ENCODE measurements around the gene RBM44.
"Not testable (repeated sequence)": the region's sequence is repeated elsewhere in the genome, so short reads cannot be mapped to it uniquely, and the experiment has no call there.

RBM44 gene

GRCh38 chr2:237818066-237818473 is 19.5 kb downstream of the RBM44 start:
- Histone ChIP-seq H3K9me3 (ENCODE audit: control insufficient read depth, insufficient read depth, low read length) (no peaks in the 10 kb centered on the region), H3K27me3 (ENCODE audit: control insufficient read depth, insufficient read depth, low read length) (no peaks in the 10 kb centered on the region; the same call in 1 of the 2 replicates), H3K9ac (ENCODE audit: low read depth, low read length) (no peak overlapping the region), H3K4me3 (ENCODE audit: low read depth, low read length) (no peak overlapping the region), H3K4me1 (ENCODE audit: control insufficient read depth, insufficient read depth, low read length) (no peaks in the 10 kb centered on the region), H3K27ac (ENCODE audit: low read depth, low read length) (no peak overlapping the region), H3K36me3 (ENCODE audit: control insufficient read depth, insufficient read depth, low read length) (no peaks in the 10 kb centered on the region)

GRCh38 chr2:237819231-237819630 is 20.7 kb downstream of the RBM44 start:
- H3K27me3 ChIP-seq (ENCODE audit: control insufficient read depth, insufficient read depth, low read length): no peaks in the 10 kb centered on the region
- H3K9ac ChIP-seq (ENCODE audit: low read depth, low read length): no peak overlapping the region
- H3K36me3 ChIP-seq (ENCODE audit: control insufficient read depth, insufficient read depth, low read length): no peaks in the 10 kb centered on the region
- no peaks in the 10 kb centered on the region for H3K4me1 ChIP-seq (ENCODE audit: control insufficient read depth, insufficient read depth, low read length)
- H3K4me3 ChIP-seq (ENCODE audit: low read depth, low read length): no peak overlapping the region
- H3K9me3 ChIP-seq (ENCODE audit: control insufficient read depth, insufficient read depth, low read length): no peaks in the 10 kb centered on the region
- no peak overlapping the region for H3K27ac ChIP-seq (ENCODE audit: low read depth, low read length)

GRCh38 chr2:237820421-237820820 is 21.8 kb downstream of the RBM44 start:
- Histone ChIP-seq H3K36me3 (ENCODE audit: control insufficient read depth, insufficient read depth, low read length) (no peaks in the 10 kb centered on the region), H3K9ac (ENCODE audit: low read depth, low read length) (no peak overlapping the region), H3K27me3 (ENCODE audit: control insufficient read depth, insufficient read depth, low read length) (no peaks in the 10 kb centered on the region), H3K9me3 (ENCODE audit: control insufficient read depth, insufficient read depth, low read length) (no peaks in the 10 kb centered on the region), H3K4me1 (ENCODE audit: control insufficient read depth, insufficient read depth, low read length) (no peaks in the 10 kb centered on the region), H3K27ac (ENCODE audit: low read depth, low read length) (no peak overlapping the region), H3K4me3 (ENCODE audit: low read depth, low read length) (no peak overlapping the region)

- no peaks in the 10 kb centered on the region for H3K9me3 ChIP-seq (ENCODE audit: control insufficient read depth, insufficient read depth, low read length)
- H3K4me1 ChIP-seq (ENCODE audit: control insufficient read depth, insufficient read depth, low read length): no peaks in the 10 kb centered on the region
- no peaks in the 10 kb centered on the region for H3K36me3 ChIP-seq (ENCODE audit: control insufficient read depth, insufficient read depth, low read length)
- H3K27ac ChIP-seq (ENCODE audit: low read depth, low read length): no peak overlapping the region
- H3K9ac ChIP-seq (ENCODE audit: low read depth, low read length): no peak overlapping the region
- no peaks in the 10 kb centered on the region for H3K27me3 ChIP-seq (ENCODE audit: control insufficient read depth, insufficient read depth, low read length)
- no peak overlapping the region for H3K4me3 ChIP-seq (ENCODE audit: low read depth, low read length)
Measured at GRCh38 chr2:237823544-237823943, 25.0 kb downstream of the RBM44 start.

- Histone ChIP-seq H3K27me3 (ENCODE audit: control insufficient read depth, insufficient read depth, low read length) (no peaks in the 10 kb centered on the region), H3K36me3 (ENCODE audit: control insufficient read depth, insufficient read depth, low read length) (no peaks in the 10 kb centered on the region), H3K9me3 (ENCODE audit: control insufficient read depth, insufficient read depth, low read length) (no peaks in the 10 kb centered on the region), H3K9ac (ENCODE audit: low read depth, low read length) (no peak overlapping the region), H3K4me1 (ENCODE audit: control insufficient read depth, insufficient read depth, low read length) (no peaks in the 10 kb centered on the region), H3K4me3 (ENCODE audit: low read depth, low read length) (no peak overlapping the region), H3K27ac (ENCODE audit: low read depth, low read length) (no peak overlapping the region)
Measured at GRCh38 chr2:237824085-237824484, 25.5 kb downstream of the RBM44 start.

- H3K36me3 ChIP-seq (ENCODE audit: control insufficient read depth, insufficient read depth, low read length): no peaks in the 10 kb centered on the region
- no peaks in the 10 kb centered on the region for H3K4me1 ChIP-seq (ENCODE audit: control insufficient read depth, insufficient read depth, low read length)
- H3K9ac ChIP-seq (ENCODE audit: low read depth, low read length): no peak overlapping the region
- H3K4me3 ChIP-seq (ENCODE audit: low read depth, low read length): no peak overlapping the region
- H3K27me3 ChIP-seq (ENCODE audit: control insufficient read depth, insufficient read depth, low read length): no peaks in the 10 kb centered on the region
- no peaks in the 10 kb centered on the region for H3K9me3 ChIP-seq (ENCODE audit: control insufficient read depth, insufficient read depth, low read length)
- H3K27ac ChIP-seq (ENCODE audit: low read depth, low read length): no peak overlapping the region
Measured at GRCh38 chr2:237827421-237827987, 28.9 kb downstream of the RBM44 start.

GRCh38 chr2:237830522-237830921 is 31.9 kb downstream of the RBM44 start:
- no peak overlapping the region for H3K27ac ChIP-seq (ENCODE audit: low read depth, low read length)
- no peaks in the 10 kb centered on the region for H3K4me1 ChIP-seq (ENCODE audit: control insufficient read depth, insufficient read depth, low read length)
- no peak overlapping the region for H3K9ac ChIP-seq (ENCODE audit: low read depth, low read length)
- no peaks in the 10 kb centered on the region for H3K36me3 ChIP-seq (ENCODE audit: control insufficient read depth, insufficient read depth, low read length)
- no peaks in the 10 kb centered on the region for H3K27me3 ChIP-seq (ENCODE audit: control insufficient read depth, insufficient read depth, low read length)
- H3K9me3 ChIP-seq (ENCODE audit: control insufficient read depth, insufficient read depth, low read length): no peaks in the 10 kb centered on the region
- no peak overlapping the region for H3K4me3 ChIP-seq (ENCODE audit: low read depth, low read length)

- Histone ChIP-seq H3K27ac (ENCODE audit: low read depth, low read length) (no peak overlapping the region), H3K4me3 (ENCODE audit: low read depth, low read length) (no peak overlapping the region), H3K27me3 (ENCODE audit: control insufficient read depth, insufficient read depth, low read length) (no peaks in the 10 kb centered on the region), H3K9me3 (ENCODE audit: control insufficient read depth, insufficient read depth, low read length) (no peaks in the 10 kb centered on the region), H3K9ac (ENCODE audit: low read depth, low read length) (no peak overlapping the region), H3K4me1 (ENCODE audit: control insufficient read depth, insufficient read depth, low read length) (no peaks in the 10 kb centered on the region), H3K36me3 (ENCODE audit: control insufficient read depth, insufficient read depth, low read length) (no peaks in the 10 kb centered on the region)
Measured at GRCh38 chr2:237833546-237833945, 35.0 kb downstream of the RBM44 start.

GRCh38 chr2:237835372-237835771 is 36.8 kb downstream of the RBM44 start:
- no peaks in the 10 kb centered on the region for H3K27me3 ChIP-seq (ENCODE audit: control insufficient read depth, insufficient read depth, low read length)
- H3K4me1 ChIP-seq (ENCODE audit: control insufficient read depth, insufficient read depth, low read length): no peaks in the 10 kb centered on the region
- H3K36me3 ChIP-seq (ENCODE audit: control insufficient read depth, insufficient read depth, low read length): no peaks in the 10 kb centered on the region
- H3K9me3 ChIP-seq (ENCODE audit: control insufficient read depth, insufficient read depth, low read length): no peaks in the 10 kb centered on the region
- H3K4me3 ChIP-seq (ENCODE audit: low read depth, low read length): no peak overlapping the region
- no peak overlapping the region for H3K9ac ChIP-seq (ENCODE audit: low read depth, low read length)
- H3K27ac ChIP-seq (ENCODE audit: low read depth, low read length): no peak overlapping the region

- Histone ChIP-seq H3K4me3 (ENCODE audit: low read depth, low read length) (no peak overlapping the region), H3K9ac (ENCODE audit: low read depth, low read length) (no peak overlapping the region), H3K9me3 (ENCODE audit: control insufficient read depth, insufficient read depth, low read length) (no peaks in the 10 kb centered on the region), H3K36me3 (ENCODE audit: control insufficient read depth, insufficient read depth, low read length) (no peaks in the 10 kb centered on the region), H3K4me1 (ENCODE audit: control insufficient read depth, insufficient read depth, low read length) (no peaks in the 10 kb centered on the region), H3K27me3 (ENCODE audit: control insufficient read depth, insufficient read depth, low read length) (no peaks in the 10 kb centered on the region), H3K27ac (ENCODE audit: low read depth, low read length) (no peak overlapping the region)
Measured at GRCh38 chr2:237841051-237841450, 42.5 kb downstream of the RBM44 start.

- not testable (repeated sequence) for H3K36me3 ChIP-seq (ENCODE audit: control insufficient read depth, insufficient read depth, low read length); H3K27me3 ChIP-seq (ENCODE audit: control insufficient read depth, insufficient read depth, low read length); H3K9me3 ChIP-seq (ENCODE audit: control insufficient read depth, insufficient read depth, low read length); H3K4me1 ChIP-seq (ENCODE audit: control insufficient read depth, insufficient read depth, low read length); H3K27ac ChIP-seq (ENCODE audit: low read depth, low read length); H3K4me3 ChIP-seq (ENCODE audit: low read depth, low read length); H3K9ac ChIP-seq (ENCODE audit: low read depth, low read length)
Measured at GRCh38 chr2:237848940-237849339, 50.4 kb downstream of the RBM44 start.

- peaks cover 3% of the 10 kb centered on the region; the same call in 1 of the 2 replicates for H3K9me3 ChIP-seq (ENCODE audit: control insufficient read depth, insufficient read depth, low read length)
- no peak overlapping the region for H3K9ac ChIP-seq (ENCODE audit: low read depth, low read length)
- no peak overlapping the region for H3K27ac ChIP-seq (ENCODE audit: low read depth, low read length)
- no peak overlapping the region for H3K4me3 ChIP-seq (ENCODE audit: low read depth, low read length)
- H3K36me3 ChIP-seq (ENCODE audit: control insufficient read depth, insufficient read depth, low read length): no peaks in the 10 kb centered on the region
- peaks cover 29% of the 10 kb centered on the region for H3K27me3 ChIP-seq (ENCODE audit: control insufficient read depth, insufficient read depth, low read length)
- H3K4me1 ChIP-seq (ENCODE audit: control insufficient read depth, insufficient read depth, low read length): peaks cover 7% of the 10 kb centered on the region; the same call in 1 of the 2 replicates
Measured at GRCh38 chr2:237854295-237854694, 55.7 kb downstream of the RBM44 start.

Measured in HUES48 (cell line).